Breast epithelium (tissue), 3 donors: ENCODE data around the gene FRMD4A.

ENCODE experiments used
- POLR2A ChIP-seq: fragments of 450-650 bp; IDR thresholded peaks from one replicate; pipeline ENCODE4 v1.6.1; 2016; ENCODE audit warnings: antibody characterized with exemption, mild to moderate bottlenecking, moderate library complexity
- POLR2AphosphoS5 ChIP-seq, 3 donors: sonication (generic); formaldehyde crosslinking; IDR thresholded peaks; one replicate each; pipeline ENCODE4 v1.6.1; 2017; ENCODE audit warnings: antibody characterized with exemption in 3 of 3
- TF ChIP-seq, protein P1 (sequence below), 3 donors: fragments of 450-650 bp; IDR thresholded peaks; one replicate each; pipeline ENCODE4 v1.5.1; 2016 to 2017; ENCODE audit warnings: antibody characterized with exemption in 3 of 3, mild to moderate bottlenecking in 3 of 3, moderate library complexity in 3 of 3

DNA sequence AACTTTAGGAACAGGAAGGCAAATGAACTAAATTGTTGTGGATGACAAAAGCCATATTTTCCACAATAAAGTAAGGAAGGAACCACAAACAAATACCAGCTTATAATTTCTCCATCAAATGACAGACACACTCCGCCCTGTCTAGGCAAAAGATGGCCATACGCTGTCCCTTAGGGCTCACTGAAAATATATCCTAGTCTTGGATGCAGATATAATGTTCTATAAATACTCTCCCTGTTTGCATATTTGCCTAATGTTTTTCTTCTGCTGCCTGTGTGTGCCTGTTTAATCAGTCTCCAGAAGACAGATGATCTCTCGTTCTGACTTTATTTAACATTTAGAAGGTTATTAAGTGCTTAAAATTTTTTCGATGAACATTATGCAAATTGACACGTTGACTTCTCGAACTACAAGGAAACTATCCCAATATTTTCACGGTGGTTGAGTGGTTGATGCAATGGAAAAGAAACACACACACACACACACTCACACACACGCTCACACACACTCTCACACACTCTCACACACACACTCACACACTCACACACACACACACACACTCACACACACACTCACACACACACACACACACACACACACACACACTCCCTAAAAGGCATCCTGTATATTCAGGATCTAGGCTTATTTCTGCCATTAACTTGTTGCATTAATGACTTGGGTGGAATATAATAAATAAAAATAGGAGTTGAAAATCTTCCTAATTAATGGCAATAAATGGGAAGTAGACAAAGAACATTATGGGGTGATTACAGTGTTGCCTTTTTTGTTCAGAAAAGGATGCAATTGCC is 446.9 kb downstream of the FRMD4A start:
- TF ChIP-seq, protein P1, sequence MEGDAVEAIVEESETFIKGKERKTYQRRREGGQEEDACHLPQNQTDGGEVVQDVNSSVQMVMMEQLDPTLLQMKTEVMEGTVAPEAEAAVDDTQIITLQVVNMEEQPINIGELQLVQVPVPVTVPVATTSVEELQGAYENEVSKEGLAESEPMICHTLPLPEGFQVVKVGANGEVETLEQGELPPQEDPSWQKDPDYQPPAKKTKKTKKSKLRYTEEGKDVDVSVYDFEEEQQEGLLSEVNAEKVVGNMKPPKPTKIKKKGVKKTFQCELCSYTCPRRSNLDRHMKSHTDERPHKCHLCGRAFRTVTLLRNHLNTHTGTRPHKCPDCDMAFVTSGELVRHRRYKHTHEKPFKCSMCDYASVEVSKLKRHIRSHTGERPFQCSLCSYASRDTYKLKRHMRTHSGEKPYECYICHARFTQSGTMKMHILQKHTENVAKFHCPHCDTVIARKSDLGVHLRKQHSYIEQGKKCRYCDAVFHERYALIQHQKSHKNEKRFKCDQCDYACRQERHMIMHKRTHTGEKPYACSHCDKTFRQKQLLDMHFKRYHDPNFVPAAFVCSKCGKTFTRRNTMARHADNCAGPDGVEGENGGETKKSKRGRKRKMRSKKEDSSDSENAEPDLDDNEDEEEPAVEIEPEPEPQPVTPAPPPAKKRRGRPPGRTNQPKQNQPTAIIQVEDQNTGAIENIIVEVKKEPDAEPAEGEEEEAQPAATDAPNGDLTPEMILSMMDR (IDR thresholded peaks at IDR 0.05): no peak
- no peak for TF ChIP-seq POLR2AphosphoS5 (IDR thresholded peaks at IDR 0.05)
- no peak for TF ChIP-seq POLR2A
